HG03135 (cell line): ENCODE data around the gene CNTN4.
"Not testable (repeated sequence)": the region's sequence is repeated elsewhere in the genome, so short reads cannot be mapped to it uniquely, and the experiment has no call there.

ENCODE experiments used
- ATAC-seq: cut with Tn5 transposase; IDR thresholded peaks from one replicate; pipeline ENCODE4 v1.9.1; 2021; ENCODE audit warnings: mild to moderate bottlenecking, moderate library complexity; ENCODE audit not compliant: unreplicated experiment

The CNTN4 gene

GRCh38 chr3:2883283-2883682 is 784.6 kb downstream of the CNTN4 start:
- no peak for ATAC-seq

- no peak for ATAC-seq
Measured at GRCh38 chr3:2888592-2888991, 789.9 kb downstream of the CNTN4 start.

- ATAC-seq: no peak
Measured at GRCh38 chr3:2889736-2890135, 791.1 kb downstream of the CNTN4 start.

- no peak for ATAC-seq
Measured at GRCh38 chr3:2896308-2896939, 797.8 kb downstream of the CNTN4 start.

GRCh38 chr3:2897821-2898220 is 799.2 kb downstream of the CNTN4 start:
- ATAC-seq: no peak

GRCh38 chr3:2898591-2899353 is 800.1 kb downstream of the CNTN4 start:
- ATAC-seq: no peak

GRCh38 chr3:2904054-2904453 is 805.4 kb downstream of the CNTN4 start:
- no peak for ATAC-seq

- no peak for ATAC-seq
Measured at GRCh38 chr3:2908693-2909351, 810.2 kb downstream of the CNTN4 start.

- no peak for ATAC-seq
Measured at GRCh38 chr3:2910997-2911396, 812.3 kb downstream of the CNTN4 start.

- no peak for ATAC-seq
Measured at GRCh38 chr3:2915826-2916225, 817.2 kb downstream of the CNTN4 start.

- not testable (repeated sequence) for ATAC-seq
Measured at GRCh38 chr3:2916640-2917039, 818.0 kb downstream of the CNTN4 start.

- ATAC-seq: no peak
Measured at GRCh38 chr3:2920103-2920502, 821.4 kb downstream of the CNTN4 start.

GRCh38 chr3:2921452-2921851 is 822.8 kb downstream of the CNTN4 start:
- no peak for ATAC-seq

GRCh38 chr3:2921903-2922302 is 823.2 kb downstream of the CNTN4 start:
- peak; percentile 76 for ATAC-seq

- no peak for ATAC-seq
Measured at GRCh38 chr3:2923390-2923789, 824.7 kb downstream of the CNTN4 start.

- ATAC-seq: no peak
Measured at GRCh38 chr3:2927259-2927658, 828.6 kb downstream of the CNTN4 start.

GRCh38 chr3:2929574-2929973 is 830.9 kb downstream of the CNTN4 start:
- ATAC-seq: no peak

GRCh38 chr3:2931265-2931664 is 832.6 kb downstream of the CNTN4 start:
- no peak for ATAC-seq

- no peak for ATAC-seq
Measured at GRCh38 chr3:2934541-2934940, 835.9 kb downstream of the CNTN4 start.

GRCh38 chr3:2937055-2937454 is 838.4 kb downstream of the CNTN4 start:
- ATAC-seq: no peak

GRCh38 chr3:2937592-2937991 is 838.9 kb downstream of the CNTN4 start:
- no peak for ATAC-seq

- ATAC-seq: no peak
Measured at GRCh38 chr3:2938711-2939110, 840.0 kb downstream of the CNTN4 start.
